Hematopoietic multipotent progenitor cell treated with erythropoietin and hydrocortisone succinate and interleukin-3 and kit ligand, for 8 days (in vitro differentiated cells): Measurements from ENCODE around the gene PATL1.
"Not testable (repeated sequence)": the region's sequence is repeated elsewhere in the genome, so short reads cannot be mapped to it uniquely, and the experiment has no call there.

Source experiments
- DNase-seq: peaks from one replicate; pipeline ENCODE4 v3.0.0-alpha.2; 2015

Gene PATL1

GRCh38 chr11:59671471-59671870 is 2.6 kb upstream of the PATL1 start:
- no peak for DNase-seq

GRCh38 chr11:59669611-59670009 is 773 bp upstream of the PATL1 start:
- no peak for DNase-seq

- peak; percentile 60 for DNase-seq
Measured at GRCh38 chr11:59668188-59668949, 468 bp downstream of the PATL1 start.

GRCh38 chr11:59667812-59668187 is 1.0 kb downstream of the PATL1 start:
- DNase-seq: no peak

GRCh38 chr11:59666969-59667368 is 1.9 kb downstream of the PATL1 start:
- DNase-seq: no peak

- no peak for DNase-seq
Measured at GRCh38 chr11:59660621-59661020, 8.2 kb downstream of the PATL1 start.

GRCh38 chr11:59659981-59660380 is 8.9 kb downstream of the PATL1 start:
- DNase-seq: no peak

- DNase-seq: no peak
Measured at GRCh38 chr11:59658036-59658435, 10.8 kb downstream of the PATL1 start.

GRCh38 chr11:59654893-59655292 is 13.9 kb downstream of the PATL1 start:
- DNase-seq: no peak

GRCh38 chr11:59647245-59647980 is 21.4 kb downstream of the PATL1 start:
- DNase-seq: peak; percentile 57

GRCh38 chr11:59644528-59644927 is 24.3 kb downstream of the PATL1 start:
- no peak for DNase-seq

- DNase-seq: no peak
Measured at GRCh38 chr11:59643390-59643789, 25.4 kb downstream of the PATL1 start.

- no peak for DNase-seq
Measured at GRCh38 chr11:59641156-59641555, 27.7 kb downstream of the PATL1 start.

GRCh38 chr11:59630493-59630892 is 38.3 kb downstream of the PATL1 start:
- no peak for DNase-seq

- no peak for DNase-seq
Measured at GRCh38 chr11:59629996-59630395, 38.8 kb downstream of the PATL1 start.

GRCh38 chr11:59626969-59627368 is 41.9 kb downstream of the PATL1 start:
- not testable (repeated sequence) for DNase-seq

GRCh38 chr11:59625703-59626102 is 43.1 kb downstream of the PATL1 start:
- DNase-seq: no peak

- no peak for DNase-seq
Measured at GRCh38 chr11:59617876-59618275, 51.0 kb downstream of the PATL1 start.

- no peak for DNase-seq
Measured at GRCh38 chr11:59616396-59616982, 52.3 kb downstream of the PATL1 start.

- DNase-seq: peak; percentile 100
Measured at GRCh38 chr11:59615637-59616395, 53.0 kb downstream of the PATL1 start, which contains the start of gene OSBP. Gene OSBP, minus strand, starts transcription at chr11:59615774. Its CDS starts 110 bp downstream, at chr11:59615664.

GRCh38 chr11:59615120-59615636 is 53.7 kb downstream of the PATL1 start:
- DNase-seq: peak; percentile 31

GRCh38 chr11:59614277-59615119 is 54.3 kb downstream of the PATL1 start:
- peak; percentile 72 for DNase-seq
